ENCODE results near the gene RNF26. TPM values are rescaled to one million over a fixed set of nuclear protein-coding genes. Genes with fewer than 3 reads are reported as not detected.
A peak's percentile ranks its signal among the peaks of the same experiment; 100 is the strongest.

Gene RNF26
- total and polyA plus RNA-seq, 2 donors (not counting 3 experiments of a cell fraction or from before 2014, with no cell fraction given) = 40.1 to 43.8 TPM

DNA sequence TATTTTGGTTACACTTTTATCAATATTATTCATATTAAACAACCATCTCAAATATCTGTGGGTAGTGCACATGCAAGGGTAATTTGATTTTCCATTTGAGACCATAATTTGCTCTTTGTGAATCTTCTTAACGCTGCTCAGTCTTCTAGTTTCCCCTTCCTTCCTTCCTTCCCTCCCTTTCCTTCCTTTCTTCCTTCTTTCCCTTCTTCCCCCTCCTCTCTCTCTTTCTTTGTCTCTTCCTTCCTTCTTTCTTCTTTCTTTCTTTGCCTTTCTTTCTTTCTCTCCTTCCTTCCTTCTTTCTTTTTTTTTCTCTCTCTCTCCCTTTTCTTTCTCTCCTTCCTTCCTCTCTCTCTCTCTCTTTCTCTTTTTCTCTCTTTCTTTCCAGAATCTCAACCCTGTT is 4.1 kb upstream of the RNF26 start:
- intact Hi-C loops (cut with micrococcal nuclease) = no loop called here
- dilution Hi-C loops (cut with MboI; ENCODE audit: extremely low pct_ligation_motif_present, low sequenced_read_pairs) = no loop called here
- H3K4me1 ChIP-seq (ENCODE audit: control insufficient read depth, extremely low read depth, insufficient read depth, low read length) = peaks cover 9% of the 10 kb centered on the region
- no peaks in the 10 kb centered on the region for H3K36me3 ChIP-seq (ENCODE audit: control insufficient read depth in 2 of 2, extremely low read depth in 1 of 2, insufficient read depth in 2 of 2, low read length in 2 of 2)
- H3K9ac ChIP-seq (replicated peaks; ENCODE audit: extremely low read depth, insufficient read depth, low read length) = no peak overlapping the region
- no peak overlapping the region for H2AFZ ChIP-seq (ENCODE audit: low read depth, low read length)
- TF ChIP-seq POLR2AphosphoS5 (IDR thresholded peaks at IDR 0.05; ENCODE audit: insufficient read depth, low read depth, low read length) (no peak), EZH2 (IDR thresholded peaks at IDR 0.05; ENCODE audit: borderline replicate concordance, low read depth, low read length, severe bottlenecking) (no peak), GATA2 (IDR thresholded peaks at IDR 0.05; ENCODE audit: insufficient read depth, insufficient read length, low read depth, low read length) (no peak), FOS (IDR thresholded peaks at IDR 0.05; ENCODE audit: borderline replicate concordance, insufficient read depth, low read length) (no peak), JUN (IDR thresholded peaks at IDR 0.05; ENCODE audit: borderline replicate concordance, insufficient read depth, insufficient read length, low read depth) (no peak), MYC (IDR thresholded peaks at IDR 0.05; ENCODE audit: low read depth, low read length) (no peak), POLR2A (IDR thresholded peaks at IDR 0.05; ENCODE audit: low read depth, low read length) (no peak)
- TF ChIP-seq, protein P1, sequence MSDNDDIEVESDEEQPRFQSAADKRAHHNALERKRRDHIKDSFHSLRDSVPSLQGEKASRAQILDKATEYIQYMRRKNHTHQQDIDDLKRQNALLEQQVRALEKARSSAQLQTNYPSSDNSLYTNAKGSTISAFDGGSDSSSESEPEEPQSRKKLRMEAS (IDR thresholded peaks at IDR 0.05; ENCODE audit: insufficient read depth, insufficient read length) = no peak
- TF ChIP-seq, protein P2, sequence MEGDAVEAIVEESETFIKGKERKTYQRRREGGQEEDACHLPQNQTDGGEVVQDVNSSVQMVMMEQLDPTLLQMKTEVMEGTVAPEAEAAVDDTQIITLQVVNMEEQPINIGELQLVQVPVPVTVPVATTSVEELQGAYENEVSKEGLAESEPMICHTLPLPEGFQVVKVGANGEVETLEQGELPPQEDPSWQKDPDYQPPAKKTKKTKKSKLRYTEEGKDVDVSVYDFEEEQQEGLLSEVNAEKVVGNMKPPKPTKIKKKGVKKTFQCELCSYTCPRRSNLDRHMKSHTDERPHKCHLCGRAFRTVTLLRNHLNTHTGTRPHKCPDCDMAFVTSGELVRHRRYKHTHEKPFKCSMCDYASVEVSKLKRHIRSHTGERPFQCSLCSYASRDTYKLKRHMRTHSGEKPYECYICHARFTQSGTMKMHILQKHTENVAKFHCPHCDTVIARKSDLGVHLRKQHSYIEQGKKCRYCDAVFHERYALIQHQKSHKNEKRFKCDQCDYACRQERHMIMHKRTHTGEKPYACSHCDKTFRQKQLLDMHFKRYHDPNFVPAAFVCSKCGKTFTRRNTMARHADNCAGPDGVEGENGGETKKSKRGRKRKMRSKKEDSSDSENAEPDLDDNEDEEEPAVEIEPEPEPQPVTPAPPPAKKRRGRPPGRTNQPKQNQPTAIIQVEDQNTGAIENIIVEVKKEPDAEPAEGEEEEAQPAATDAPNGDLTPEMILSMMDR (IDR thresholded peaks at IDR 0.05; ENCODE audit: extremely low read depth in 1 of 2, insufficient read depth in 1 of 2, low read depth in 1 of 2, low read length in 2 of 2) = no peak
- peaks cover 6% of the 10 kb centered on the region for H3K79me2 ChIP-seq (ENCODE audit: control insufficient read depth, insufficient read depth, low read length)
- peaks cover 0 to 6% of the 10 kb centered on the region in 2 experiments for H3K27me3 ChIP-seq (ENCODE audit: control insufficient read depth in 2 of 2, insufficient read depth in 2 of 2, low read length in 2 of 2)
- H3K9me1 ChIP-seq (replicated peaks; ENCODE audit: control insufficient read depth, extremely low read depth, insufficient read depth, low read length) = no peaks in the 10 kb centered on the region
- POLR2A ChIA-PET = no interaction called here
- FAIRE-seq (peak; percentile 12), DNase-seq (ENCODE audit: low read depth, low spot score) (no peak)
- no peak overlapping the region for H3K4me3 ChIP-seq (replicated peaks in 1 of 3; ENCODE audit: insufficient read depth in 1 of 3, low read depth in 1 of 3, low read length in 3 of 3)
- no peak overlapping the region for H3K4me2 ChIP-seq (ENCODE audit: insufficient read depth, low read length)
- CTCF ChIA-PET = interaction anchor here (15.9 kb wide), 1 partner anchor 9 kb away, joined by 301 read pairs; the partner anchor contains the start of gene C1QTNF5
- no peak overlapping the region for H3K27ac ChIP-seq (ENCODE audit: insufficient read depth, low read depth, low read length)
- no peaks in the 10 kb centered on the region for H4K20me1 ChIP-seq (replicated peaks; ENCODE audit: control insufficient read depth, extremely low read depth, insufficient read depth, low read length)
- no peaks in the 10 kb centered on the region for H3K9me3 ChIP-seq (replicated peaks; ENCODE audit: control insufficient read depth, insufficient read depth, low read length)
- no TSS peak for BruUV-seq (replicated peaks)
